ENCODE results near the gene RP2.

RP2 gene

DNA sequence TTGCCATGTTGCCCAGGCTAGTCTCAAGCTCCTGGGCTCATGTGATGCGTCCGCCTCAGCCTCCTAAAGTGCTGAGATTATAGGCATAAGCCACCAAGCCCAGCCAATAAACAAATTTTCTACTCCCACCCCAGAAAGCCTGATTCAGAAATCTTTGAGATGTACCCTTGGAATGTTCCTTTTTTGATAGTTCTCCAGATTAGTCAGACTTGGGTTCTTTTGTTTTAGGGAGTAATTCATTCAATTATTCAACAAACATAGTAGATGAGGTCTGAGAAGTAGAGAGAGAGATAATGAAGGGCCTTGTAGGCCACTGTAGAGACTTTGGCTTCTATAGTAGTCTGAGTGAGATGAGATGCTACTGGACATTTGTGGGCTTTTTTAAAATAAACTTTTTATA lies 27.8 kb downstream of the RP2 start:
- no peak overlapping the region for H3K4me3 ChIP-seq (ENCODE audit: low read depth, low read length)
- no peak for DNase-seq (ENCODE audit: low read depth)
- TF ChIP-seq CTCF (IDR thresholded peaks at IDR 0.05; ENCODE audit: low read depth, low read length, missing control alignments), result no peak

DNA sequence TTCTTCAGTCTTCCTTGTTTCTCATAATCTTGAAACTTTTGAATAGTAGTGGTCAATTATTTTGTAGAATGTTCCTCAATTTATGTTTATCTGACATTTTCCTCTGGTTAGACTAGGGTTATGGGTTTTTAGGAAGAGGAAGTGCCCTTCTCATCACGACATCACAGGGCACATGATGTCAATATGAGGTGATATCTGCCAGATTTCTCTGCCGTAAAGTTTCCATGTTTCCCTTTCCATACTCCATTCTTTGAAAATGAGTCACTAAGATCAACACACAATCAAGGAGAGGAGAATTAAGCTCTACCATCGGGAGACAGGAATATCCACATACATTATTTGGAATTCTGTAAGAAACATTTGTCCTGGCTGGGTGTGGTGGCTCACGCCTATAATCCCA lies 28.4 kb downstream of the RP2 start:
- no peak for DNase-seq (ENCODE audit: low read depth)
- no peak overlapping the region for H3K4me3 ChIP-seq (ENCODE audit: low read depth, low read length)
- no peak for TF ChIP-seq CTCF (IDR thresholded peaks at IDR 0.05; ENCODE audit: low read depth, low read length, missing control alignments)

DNA sequence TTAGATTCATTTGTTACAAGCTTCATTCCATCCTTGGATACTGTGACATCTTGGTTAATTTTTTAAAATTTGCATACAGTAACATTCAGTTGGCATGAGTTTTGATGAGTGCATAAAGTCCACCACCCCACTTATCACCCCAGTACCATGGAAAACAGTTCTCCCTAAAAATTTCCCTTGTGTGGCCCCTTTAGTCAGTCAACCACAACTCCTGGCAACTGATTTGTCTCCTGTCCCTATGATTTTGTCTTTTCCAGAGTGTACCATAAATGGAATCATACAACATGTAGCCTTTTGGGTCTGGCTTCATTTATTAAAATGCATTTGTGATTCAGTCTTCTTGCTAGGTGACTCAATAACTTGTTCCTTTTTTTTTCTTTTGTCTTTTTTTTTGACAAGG lies 29.9 kb downstream of the RP2 start:
- no peak for DNase-seq (ENCODE audit: low read depth)
- H3K4me3 ChIP-seq (ENCODE audit: low read depth, low read length), result no peak overlapping the region
- TF ChIP-seq CTCF (IDR thresholded peaks at IDR 0.05; ENCODE audit: low read depth, low read length, missing control alignments), result no peak

- TF ChIP-seq CTCF (IDR thresholded peaks at IDR 0.05; ENCODE audit: low read depth, low read length, missing control alignments), result no peak
- H3K4me3 ChIP-seq (ENCODE audit: low read depth, low read length), result no peak overlapping the region
- DNase-seq (ENCODE audit: low read depth), result no peak
Measured at GRCh38 chrX:46873746-46874145, 36.9 kb downstream of the RP2 start.

- DNase-seq (ENCODE audit: low read depth), result no peak
- no peak overlapping the region for H3K4me3 ChIP-seq (ENCODE audit: low read depth, low read length)
- TF ChIP-seq CTCF (IDR thresholded peaks at IDR 0.05; ENCODE audit: low read depth, low read length, missing control alignments), result no peak
Measured at GRCh38 chrX:46876901-46877300, 40.1 kb downstream of the RP2 start.

GRCh38 chrX:46882266-46882665 lies 45.4 kb downstream of the RP2 start:
- TF ChIP-seq CTCF (IDR thresholded peaks at IDR 0.05; ENCODE audit: low read depth, low read length, missing control alignments), result no peak
- H3K4me3 ChIP-seq (ENCODE audit: low read depth, low read length), result no peak overlapping the region
- no peak for DNase-seq (ENCODE audit: low read depth)

DNA sequence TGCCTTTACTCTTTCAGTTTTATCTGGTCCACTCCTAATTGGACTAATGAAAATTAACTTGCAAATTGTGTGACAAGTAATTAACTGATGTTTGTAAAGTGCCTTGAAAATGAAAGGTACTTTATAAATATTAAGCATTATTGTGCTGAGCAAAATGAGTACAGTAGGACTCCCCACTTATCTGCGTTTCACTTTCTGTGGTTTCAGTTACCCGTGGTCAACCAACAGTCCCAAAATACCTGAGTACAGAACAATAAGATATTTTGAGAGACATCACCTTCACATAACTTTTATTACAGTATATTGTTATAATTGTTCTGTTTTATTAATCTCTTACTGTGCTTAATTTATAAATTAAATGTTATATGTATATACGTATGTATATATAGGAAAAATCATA lies 48.0 kb downstream of the RP2 start:
- TF ChIP-seq CTCF (IDR thresholded peaks at IDR 0.05; ENCODE audit: low read depth, low read length, missing control alignments), result no peak
- no peak for DNase-seq (ENCODE audit: low read depth)
- H3K4me3 ChIP-seq (ENCODE audit: low read depth, low read length), result no peak overlapping the region
